Stomach (tissue), 9 donors: ENCODE results near the gene MGAT5. TPM values are rescaled to one million over a fixed set of nuclear protein-coding genes. Genes with fewer than 3 reads are reported as not detected.

Experiments
- DNase-seq, 2 donors: peaks; one replicate each; pipeline versions ENCODE4 v3.0.0 to v3.0.0-alpha.2; 2013 to 2019
- H3K27ac ChIP-seq, 5 donors: fragments of 200-600 bp in 4 of 5; sonication (generic) in 4 of 5; one replicate each; pipeline ENCODE4 v1.5.1; 2013 to 2019; ENCODE audit warnings: mild to moderate bottlenecking in 1 of 5, moderate library complexity in 1 of 5
- H3K27me3 ChIP-seq, 3 donors: fragments of 200-600 bp; sonication (generic); one replicate each; pipeline ENCODE4 v1.5.1; 2017 to 2019; ENCODE audit warnings: mixed run types in 1 of 3
- H3K36me3 ChIP-seq, 4 donors: fragments of 200-600 bp; sonication (generic); 1 replicate in 3 of 4; 2 replicates in 1 of 4; pipeline ENCODE4 v1.5.1; 2016 to 2019
- H3K4me1 ChIP-seq, 4 donors: fragments of 200-600 bp; sonication (generic); one replicate each; pipeline ENCODE4 v1.5.1; 2016 to 2019
- H3K4me3 ChIP-seq, 4 donors: fragments of 200-600 bp; sonication (generic) in 3 of 4; one replicate each; pipeline ENCODE4 v1.5.1; 2016 to 2019; ENCODE audit warnings: mild to moderate bottlenecking in 1 of 4
- H3K9me3 ChIP-seq, 4 donors: fragments of 200-600 bp; sonication (generic); one replicate each; pipeline ENCODE4 v1.5.1; 2016 to 2019
- EP300 ChIP-seq: sonication (generic); formaldehyde crosslinking; IDR thresholded peaks from one replicate; pipeline ENCODE4 v1.6.1; 2017; ENCODE audit warnings: antibody characterized with exemption
- POLR2A ChIP-seq, 4 donors: fragments of 450-650 bp; IDR thresholded peaks; one replicate each; pipeline ENCODE4 v1.6.1; 2016; ENCODE audit warnings: antibody characterized with exemption in 4 of 4, control low read depth in 2 of 4, mild to moderate bottlenecking in 1 of 4, moderate library complexity in 1 of 4
- POLR2AphosphoS5 ChIP-seq, 3 donors: sonication (generic); formaldehyde crosslinking; IDR thresholded peaks; one replicate each; pipeline ENCODE4 v1.6.1; 2016; ENCODE audit warnings: antibody characterized with exemption in 3 of 3
- WGBS, 5 donors: extraction: QIAGEN DNeasy Blood & Tissue Kit in 3 of 5; methylation state at CpG; one replicate each; pipeline versions ENCODE4 v1.1.5 to v1.1.7; 2013 to 2018; 5-methylcytosine and 5-hydroxymethylcytosine counted together
- intact Hi-C: fragments of 100-400 bp; cut with DNase I; formaldehyde crosslinking; loops from one replicate; pipeline ENCODE4 v1.15.1; 2023; ENCODE audit warnings: low total_unique reads
- polyA plus RNA-seq, 3 donors: library from polyadenylated mRNA; stranded (reverse); fragments of 200-250 nt; gene quantifications; one replicate each; pipeline ENCODE4 v1.2.3, GENCODE V29; 2013
- total RNA-seq, 5 donors: library from RNA; depleted of rRNA; stranded (reverse); fragments of >200 nt; gene quantifications; one replicate each; pipeline versions ENCODE4 v1.1.0 to v1.2.3, GENCODE V29; 2014 to 2016
- TF ChIP-seq, protein P1 (sequence below), 7 experiments: fragments of 450-650 bp in 4 of 7; fragments of 200-600 bp in 3 of 7; sonication (generic) in 3 of 7; IDR thresholded peaks; one replicate each; pipeline ENCODE4 v1.5.1; 2016 to 2019; ENCODE audit warnings: antibody characterized with exemption in 7 of 7, control low read depth in 2 of 7, mild to moderate bottlenecking in 1 of 7
- donor health status: healthy with polysubstance abuse.
- donor health status: Bipolar disorder and iron deficiency.
- donor health status: healthy.

The MGAT5 gene
- total and polyA plus RNA-seq, 8 donors: 3.9 to 125 (median 46.0) TPM

DNA sequence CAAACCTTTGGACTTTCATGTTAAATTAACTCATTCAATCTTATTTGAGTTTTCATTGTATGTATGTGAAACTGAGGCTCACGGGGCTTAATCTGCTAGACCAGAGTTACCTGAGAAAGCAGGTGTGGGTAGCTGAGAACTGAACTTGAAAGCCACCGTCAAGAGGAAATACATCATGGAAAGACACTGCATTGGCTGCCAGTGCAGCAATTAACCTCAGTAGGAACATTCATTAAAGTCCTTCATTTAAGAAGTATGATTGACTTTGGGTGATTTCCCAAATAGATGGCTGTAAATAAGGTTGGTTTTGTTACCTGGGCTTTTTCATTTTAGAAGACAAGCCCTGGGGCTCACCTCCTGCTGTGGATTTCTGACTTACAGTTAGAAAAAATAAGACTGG is 36.5 kb upstream of the MGAT5 start:
- peak overlapping the region in 4 of 5 donors; percentile 7 to 77 (median 34) for H3K27ac ChIP-seq
- H3K4me3 ChIP-seq: no peak overlapping the region
- peak in 1 of 2 donors; percentile 74 for DNase-seq
- no peaks in the 10 kb centered on the region for H3K9me3 ChIP-seq
- intact Hi-C loops: no loop called here
- peaks cover 27 to 55% (median 49%) of the 10 kb centered on the region in 4 donors for H3K4me1 ChIP-seq
- 24 to 56% (median 35%) methylated on average over 2 of the region's 2 CpGs for WGBS, 5 donors
- no peaks in the 10 kb centered on the region for H3K27me3 ChIP-seq
- no peak for TF ChIP-seq POLR2A (IDR thresholded peaks at IDR 0.05)
- TF ChIP-seq, protein P1, sequence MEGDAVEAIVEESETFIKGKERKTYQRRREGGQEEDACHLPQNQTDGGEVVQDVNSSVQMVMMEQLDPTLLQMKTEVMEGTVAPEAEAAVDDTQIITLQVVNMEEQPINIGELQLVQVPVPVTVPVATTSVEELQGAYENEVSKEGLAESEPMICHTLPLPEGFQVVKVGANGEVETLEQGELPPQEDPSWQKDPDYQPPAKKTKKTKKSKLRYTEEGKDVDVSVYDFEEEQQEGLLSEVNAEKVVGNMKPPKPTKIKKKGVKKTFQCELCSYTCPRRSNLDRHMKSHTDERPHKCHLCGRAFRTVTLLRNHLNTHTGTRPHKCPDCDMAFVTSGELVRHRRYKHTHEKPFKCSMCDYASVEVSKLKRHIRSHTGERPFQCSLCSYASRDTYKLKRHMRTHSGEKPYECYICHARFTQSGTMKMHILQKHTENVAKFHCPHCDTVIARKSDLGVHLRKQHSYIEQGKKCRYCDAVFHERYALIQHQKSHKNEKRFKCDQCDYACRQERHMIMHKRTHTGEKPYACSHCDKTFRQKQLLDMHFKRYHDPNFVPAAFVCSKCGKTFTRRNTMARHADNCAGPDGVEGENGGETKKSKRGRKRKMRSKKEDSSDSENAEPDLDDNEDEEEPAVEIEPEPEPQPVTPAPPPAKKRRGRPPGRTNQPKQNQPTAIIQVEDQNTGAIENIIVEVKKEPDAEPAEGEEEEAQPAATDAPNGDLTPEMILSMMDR (IDR thresholded peaks at IDR 0.05): no peak
- TF ChIP-seq EP300: no peak
- TF ChIP-seq POLR2AphosphoS5 (IDR thresholded peaks at IDR 0.05): no peak
- H3K36me3 ChIP-seq: no peaks in the 10 kb centered on the region

DNA sequence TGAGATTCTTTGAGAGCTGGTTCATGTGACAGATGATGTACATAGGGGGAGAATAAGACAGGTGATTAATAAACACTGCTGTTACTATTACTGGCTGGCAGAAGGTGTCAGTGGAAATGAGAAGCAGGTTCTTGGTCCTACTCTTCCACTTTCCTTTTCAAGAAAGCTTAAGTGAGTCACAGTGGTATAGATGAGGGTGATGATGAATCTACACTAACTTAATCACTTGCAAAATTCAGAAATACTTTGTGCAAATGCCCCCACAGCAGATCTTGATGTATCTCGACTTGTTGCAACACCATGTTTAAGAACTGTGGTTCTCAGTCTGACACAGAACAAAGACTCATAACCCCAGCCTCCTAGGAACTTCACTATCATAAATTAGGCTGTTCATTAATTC is 35.9 kb upstream of the MGAT5 start:
- TF ChIP-seq EP300 (no peak), POLR2AphosphoS5 (IDR thresholded peaks at IDR 0.05) (no peak), POLR2A (IDR thresholded peaks at IDR 0.05) (no peak)
- TF ChIP-seq, protein P1 (IDR thresholded peaks at IDR 0.05): no peak
- peaks cover 27 to 55% (median 49%) of the 10 kb centered on the region in 4 donors for H3K4me1 ChIP-seq
- DNase-seq: no peak
- peak overlapping the region in 3 of 5 donors; percentile 53 to 77 (median 67) for H3K27ac ChIP-seq
- no peaks in the 10 kb centered on the region for H3K36me3 ChIP-seq
- 64 to 91% (median 69%) methylated on average over 1 of the region's 1 CpG for WGBS, 5 donors
- H3K9me3 ChIP-seq: no peaks in the 10 kb centered on the region
- no peak overlapping the region for H3K4me3 ChIP-seq
- intact Hi-C loops: no loop called here
- H3K27me3 ChIP-seq: no peaks in the 10 kb centered on the region

DNA sequence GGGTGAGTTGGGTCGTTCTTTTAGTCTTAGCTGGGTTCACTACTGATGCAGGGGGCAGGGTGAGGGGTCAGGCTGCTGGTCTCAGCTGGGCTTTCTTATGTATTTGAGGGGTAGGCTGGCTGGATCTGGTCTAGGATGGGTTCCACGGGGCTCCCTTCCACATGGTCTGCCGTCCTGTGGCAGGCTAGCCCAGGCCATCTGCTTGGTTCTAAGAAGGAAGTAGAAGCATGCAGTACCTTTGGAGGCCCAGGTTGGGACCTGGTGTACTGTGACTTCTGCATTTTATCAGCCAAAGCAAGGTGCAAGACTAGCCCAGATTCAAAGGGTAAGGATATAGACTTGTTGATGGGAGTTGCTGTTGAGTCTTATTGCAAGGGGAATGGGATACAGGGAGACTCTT is 35.5 kb upstream of the MGAT5 start:
- Histone ChIP-seq H3K4me3 (no peak overlapping the region), H3K27ac (peak overlapping the region in 3 of 5 donors; percentile 11 to 77 (median 67)), H3K36me3 (no peaks in the 10 kb centered on the region), H3K9me3 (no peaks in the 10 kb centered on the region), H3K4me1 (peaks cover 27 to 55% (median 49%) of the 10 kb centered on the region in 4 donors), H3K27me3 (no peaks in the 10 kb centered on the region)
- TF ChIP-seq, protein P1 (IDR thresholded peaks at IDR 0.05): no peak
- WGBS, 5 donors: 84 to 90% (median 87%) methylated on average over 3 of the region's 3 CpGs
- intact Hi-C loops: no loop called here
- no peak for DNase-seq

DNA sequence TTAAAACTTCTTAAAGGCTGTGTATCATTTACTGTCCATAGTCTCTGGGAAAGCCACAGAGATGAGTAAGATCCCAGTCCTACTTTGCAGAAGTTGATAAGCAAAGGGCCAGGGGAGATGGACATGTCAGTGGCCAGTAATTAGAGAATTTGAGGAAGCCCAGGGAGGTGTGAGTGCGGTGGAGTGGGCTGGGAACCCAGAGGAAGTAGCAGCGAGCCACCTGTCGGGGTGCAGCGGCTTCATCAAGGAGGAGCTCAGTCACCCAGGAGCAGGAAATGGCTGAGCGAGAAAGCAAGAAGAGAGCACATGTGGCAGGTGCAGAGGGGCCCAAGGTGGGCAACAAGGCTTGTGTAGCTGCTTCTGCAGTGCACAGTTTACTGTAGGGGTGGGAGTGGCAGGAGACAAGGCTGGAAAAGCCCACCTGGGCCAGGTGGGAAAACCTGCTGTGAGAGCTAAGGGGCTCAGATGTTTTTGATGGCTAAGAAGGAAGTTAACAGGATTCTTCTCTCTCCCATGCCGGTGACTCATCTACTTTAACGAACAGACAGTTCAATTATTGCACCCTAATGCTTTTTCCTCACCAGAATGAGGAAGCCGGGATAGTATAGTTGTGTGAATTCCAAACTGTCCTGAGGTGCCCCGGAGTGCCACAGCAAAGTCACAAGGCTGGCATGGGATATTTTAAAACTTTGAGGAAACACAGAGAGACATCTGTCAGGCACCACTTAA is 34.8 kb upstream of the MGAT5 start:
- TF ChIP-seq, protein P1 (IDR thresholded peaks at IDR 0.05): no peak
- TF ChIP-seq EP300: no peak
- TF ChIP-seq POLR2A (IDR thresholded peaks at IDR 0.05): no peak
- TF ChIP-seq POLR2AphosphoS5 (IDR thresholded peaks at IDR 0.05): no peak
- no peak overlapping the region for H3K4me3 ChIP-seq
- H3K36me3 ChIP-seq: no peaks in the 10 kb centered on the region
- peaks cover 27 to 55% (median 49%) of the 10 kb centered on the region in 4 donors for H3K4me1 ChIP-seq
- DNase-seq: no peak
- WGBS, 5 donors: 61 to 75% (median 63%) methylated on average over 9 of the region's 9 CpGs
- intact Hi-C loops: no loop called here
- no peaks in the 10 kb centered on the region for H3K9me3 ChIP-seq
- H3K27ac ChIP-seq: peak overlapping the region in 4 of 5 donors; percentile 11 to 77 (median 46)
- no peaks in the 10 kb centered on the region for H3K27me3 ChIP-seq
